Caco-2 (cell line): ENCODE measurements around the gene PHF14. TPM values are rescaled to one million over a fixed set of nuclear protein-coding genes. Genes with fewer than 3 reads are reported as not detected.

Experiments
- BruUV-seq: library from RNA; stranded (reverse); fragments of 400-500 nt; replicated peaks from 2 replicates; lab custom pipeline; 2021; lab: Mats Ljungman, UMichigan
- CTCF ChIA-PET: fragments of 300-600 bp; sonication (Branson Sonifier 250); formaldehyde crosslinking; loops from one replicate; lab custom pipeline; 2022; ENCODE audit warnings: antibody characterized with exemption; lab: Charles Lee
- POLR2A ChIA-PET: fragments of 300-600 bp; sonication (Branson Sonifier 250); formaldehyde crosslinking; loops from one replicate; lab custom pipeline; 2022; ENCODE audit warnings: antibody characterized with exemption; lab: Charles Lee
- DNase-seq, 2 experiments: peaks; one replicate each; pipeline versions ENCODE4 v3.0.0 to v3.0.0-alpha.2; 2020 to 2022
- H3K27me3 ChIP-seq: replicated peaks from 2 replicates; pipeline ENCODE4 v1.6.0; 2011; ENCODE audit warnings: low read length; ENCODE audit not compliant: control insufficient read depth, insufficient read depth
- H3K36me3 ChIP-seq: 2 replicates; pipeline ENCODE4 v1.5.1; 2011; ENCODE audit warnings: low read length; ENCODE audit not compliant: control insufficient read depth, insufficient read depth
- H3K4me1 ChIP-seq: fragments of 250-450 bp; sonication (Bioruptor Pico); 2 replicates; pipeline ENCODE4 v1.5.1; 2020; ENCODE audit warnings: mild to moderate bottlenecking
- H3K4me3 ChIP-seq: 2 replicates; pipeline ENCODE4 v1.5.1; 2011; ENCODE audit warnings: low read depth, mild to moderate bottlenecking, control low read depth, low read length
- H3K9me3 ChIP-seq: fragments of 250-450 bp; sonication (Bioruptor Pico); 2 replicates; pipeline ENCODE4 v1.5.1; 2020; ENCODE audit warnings: mild to moderate bottlenecking, moderate library complexity
- H3K27ac Mint-ChIP-seq: one replicate; pipeline ENCODE4 v1.8.0; 2022; ENCODE audit warnings: mixed read lengths; ENCODE audit not compliant: unreplicated experiment
- H3K27me3 Mint-ChIP-seq: one replicate; pipeline ENCODE4 v1.8.0; 2022; ENCODE audit warnings: mixed read lengths; ENCODE audit not compliant: insufficient read depth, unreplicated experiment
- H3K36me3 Mint-ChIP-seq: one replicate; pipeline ENCODE4 v1.8.0; 2022; ENCODE audit warnings: mild to moderate bottlenecking, mixed read lengths; ENCODE audit not compliant: insufficient read depth, unreplicated experiment
- H3K4me1 Mint-ChIP-seq: one replicate; pipeline ENCODE4 v1.8.0; 2022; ENCODE audit warnings: low read depth, mixed read lengths; ENCODE audit not compliant: unreplicated experiment
- H3K4me3 Mint-ChIP-seq: one replicate; pipeline ENCODE4 v1.8.0; 2022; ENCODE audit warnings: mild to moderate bottlenecking, moderate library complexity, mixed read lengths; ENCODE audit not compliant: unreplicated experiment
- H3K9me3 Mint-ChIP-seq: one replicate; pipeline ENCODE4 v1.8.0; 2022; ENCODE audit warnings: mixed read lengths; ENCODE audit not compliant: unreplicated experiment
- intact Hi-C: fragments of 100-400 bp; cut with micrococcal nuclease; formaldehyde crosslinking; loops from one replicate; pipeline ENCODE4 v1.10.0; 2022; ENCODE audit not compliant: unreplicated experiment
- total RNA-seq: library from RNA; stranded (reverse); gene quantifications from 2 replicates; pipeline ENCODE4 v1.2.3, GENCODE V29; 2022
- TF ChIP-seq, protein P1 (sequence below), 2 experiments: fragments of 200-600 bp in 1 of 2; IDR thresholded peaks; 1 replicate in 1 of 2; 2 replicates in 1 of 2; pipeline versions ENCODE4 v1.5.1 to v1.8.0; 2011 to 2022; ENCODE audit warnings: antibody characterized with exemption in 1 of 2, control low read depth in 1 of 2, inconsistent platforms in 1 of 2, low read depth in 1 of 2, low read length in 1 of 2, mild to moderate bottlenecking in 1 of 2, moderate library complexity in 1 of 2; ENCODE audit not compliant: insufficient read depth in 1 of 2, severe bottlenecking in 1 of 2, unreplicated experiment in 1 of 2

PHF14 gene
- total RNA-seq, 1 experiment from 2014 or later, result 40.6 TPM

DNA sequence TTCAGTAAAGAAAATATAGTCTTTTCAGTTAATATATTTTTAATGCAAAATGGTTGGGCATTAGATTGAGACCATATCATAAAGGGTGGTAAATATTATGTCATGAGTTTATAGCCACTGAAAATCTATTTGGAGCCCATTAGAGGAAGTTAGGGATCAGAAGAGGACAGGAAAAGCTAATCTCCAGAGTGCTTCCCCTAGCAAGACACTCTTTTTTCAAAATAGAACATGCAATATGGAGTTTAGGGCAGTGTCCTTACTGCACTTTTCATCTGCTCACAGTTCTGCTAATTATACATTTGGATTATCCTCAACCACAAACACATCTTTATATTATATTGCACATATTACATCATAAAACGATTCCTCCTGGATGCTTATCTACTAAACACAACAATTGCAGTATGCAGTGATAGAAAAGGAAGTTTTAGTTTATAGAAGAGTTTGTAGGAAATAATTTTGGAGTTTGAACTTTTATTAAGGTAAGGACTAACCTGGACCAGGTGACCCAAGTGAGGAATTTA, 159.8 kb downstream of the PHF14 start:
- peaks cover 4% of the 10 kb centered on the region for H3K36me3 Mint-ChIP-seq
- H3K27me3 Mint-ChIP-seq, result no peaks in the 10 kb centered on the region
- POLR2A ChIA-PET, result no interaction called here

DNA sequence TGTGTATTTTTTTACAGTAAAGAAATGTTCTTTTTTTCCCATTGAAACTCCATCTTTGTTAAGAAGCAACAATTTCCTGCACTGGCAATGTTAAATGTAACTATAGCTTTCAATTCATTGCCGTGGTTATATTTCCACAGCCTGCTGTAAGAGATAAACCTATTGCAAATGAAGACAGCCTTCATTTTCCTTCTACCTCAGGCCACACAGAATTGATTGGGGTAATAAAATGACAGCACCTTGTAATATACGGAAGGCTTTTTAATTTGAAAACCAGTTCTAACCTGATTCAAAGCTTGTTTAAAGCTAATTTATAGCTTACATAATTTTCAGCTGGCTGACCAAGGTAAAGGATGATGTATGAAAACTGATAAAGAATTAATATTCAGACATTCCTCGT, 161.9 kb downstream of the PHF14 start:
- no peak for DNase-seq
- Mint-ChIP-seq H3K4me3 (no peak overlapping the region), H3K9me3 (no peaks in the 10 kb centered on the region), H3K4me1 (no peaks in the 10 kb centered on the region), H3K27ac (no peak overlapping the region), H3K27me3 (no peaks in the 10 kb centered on the region), H3K36me3 (peaks cover 4% of the 10 kb centered on the region)
- Histone ChIP-seq H3K36me3 (no peaks in the 10 kb centered on the region), H3K4me3 (no peak overlapping the region), H3K27me3 (no peaks in the 10 kb centered on the region), H3K4me1 (no peaks in the 10 kb centered on the region), H3K9me3 (no peaks in the 10 kb centered on the region)
- ChIA-PET CTCF (no interaction called here), POLR2A (no interaction called here)
- BruUV-seq, result no TSS peak
- TF ChIP-seq, protein P1, sequence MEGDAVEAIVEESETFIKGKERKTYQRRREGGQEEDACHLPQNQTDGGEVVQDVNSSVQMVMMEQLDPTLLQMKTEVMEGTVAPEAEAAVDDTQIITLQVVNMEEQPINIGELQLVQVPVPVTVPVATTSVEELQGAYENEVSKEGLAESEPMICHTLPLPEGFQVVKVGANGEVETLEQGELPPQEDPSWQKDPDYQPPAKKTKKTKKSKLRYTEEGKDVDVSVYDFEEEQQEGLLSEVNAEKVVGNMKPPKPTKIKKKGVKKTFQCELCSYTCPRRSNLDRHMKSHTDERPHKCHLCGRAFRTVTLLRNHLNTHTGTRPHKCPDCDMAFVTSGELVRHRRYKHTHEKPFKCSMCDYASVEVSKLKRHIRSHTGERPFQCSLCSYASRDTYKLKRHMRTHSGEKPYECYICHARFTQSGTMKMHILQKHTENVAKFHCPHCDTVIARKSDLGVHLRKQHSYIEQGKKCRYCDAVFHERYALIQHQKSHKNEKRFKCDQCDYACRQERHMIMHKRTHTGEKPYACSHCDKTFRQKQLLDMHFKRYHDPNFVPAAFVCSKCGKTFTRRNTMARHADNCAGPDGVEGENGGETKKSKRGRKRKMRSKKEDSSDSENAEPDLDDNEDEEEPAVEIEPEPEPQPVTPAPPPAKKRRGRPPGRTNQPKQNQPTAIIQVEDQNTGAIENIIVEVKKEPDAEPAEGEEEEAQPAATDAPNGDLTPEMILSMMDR (IDR thresholded peaks at IDR 0.05; ENCODE audit: insufficient read depth in 1 of 2, low read depth in 1 of 2, low read length in 1 of 2, severe bottlenecking in 1 of 2, unreplicated experiment in 1 of 2), result no peak
- intact Hi-C loops, result no loop called here

More for the DNA sequence above, 159.8 kb downstream of the PHF14 start:
- Histone ChIP-seq H3K9me3 (no peaks in the 10 kb centered on the region), H3K4me3 (no peak overlapping the region), H3K36me3 (no peaks in the 10 kb centered on the region), H3K27me3 (no peaks in the 10 kb centered on the region), H3K4me1 (no peaks in the 10 kb centered on the region)
- intact Hi-C loops, result no loop called here
- Mint-ChIP-seq H3K27ac (no peak overlapping the region), H3K4me3 (no peak overlapping the region), H3K9me3 (no peaks in the 10 kb centered on the region), H3K4me1 (no peaks in the 10 kb centered on the region)
- no TSS peak for BruUV-seq
- CTCF ChIA-PET, result no interaction called here
- TF ChIP-seq, protein P1 (IDR thresholded peaks at IDR 0.05; ENCODE audit: insufficient read depth in 1 of 2, low read depth in 1 of 2, low read length in 1 of 2, severe bottlenecking in 1 of 2, unreplicated experiment in 1 of 2), result no peak
- no peak for DNase-seq

DNA sequence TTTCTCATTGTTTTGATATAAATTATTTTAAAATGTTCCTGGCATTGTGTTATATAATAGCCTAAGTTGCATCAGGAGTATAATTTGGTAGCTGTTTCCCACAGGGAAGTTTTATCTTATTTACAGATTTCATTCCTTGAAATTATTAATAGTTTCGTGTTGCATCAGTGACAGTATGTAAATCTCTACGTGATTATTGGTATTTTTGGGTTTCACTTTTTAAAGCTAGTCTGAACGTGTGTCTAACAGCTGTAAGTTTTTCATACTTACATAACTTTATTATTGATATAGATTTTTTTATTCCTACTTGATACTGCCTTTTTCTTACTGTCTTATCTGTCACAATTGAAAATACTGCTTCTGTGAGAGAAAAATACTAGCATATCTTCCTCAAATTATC, 167.9 kb downstream of the PHF14 start:
- H3K27me3 Mint-ChIP-seq, result no peaks in the 10 kb centered on the region
- Histone ChIP-seq H3K27me3 (no peaks in the 10 kb centered on the region), H3K4me3 (no peak overlapping the region), H3K4me1 (no peaks in the 10 kb centered on the region), H3K36me3 (no peaks in the 10 kb centered on the region), H3K9me3 (no peaks in the 10 kb centered on the region)
- ChIA-PET POLR2A (no interaction called here), CTCF (no interaction called here)
- no TSS peak for BruUV-seq
- no peak overlapping the region for H3K4me3 Mint-ChIP-seq
- DNase-seq, result no peak
- intact Hi-C loops, result no loop called here
- no peaks in the 10 kb centered on the region for H3K9me3 Mint-ChIP-seq
- no peaks in the 10 kb centered on the region for H3K36me3 Mint-ChIP-seq
- H3K27ac Mint-ChIP-seq, result no peak overlapping the region
- no peaks in the 10 kb centered on the region for H3K4me1 Mint-ChIP-seq
- TF ChIP-seq, protein P1 (IDR thresholded peaks at IDR 0.05; ENCODE audit: insufficient read depth in 1 of 2, low read depth in 1 of 2, low read length in 1 of 2, severe bottlenecking in 1 of 2, unreplicated experiment in 1 of 2), result no peak
